Medulla oblongata (tissue), 1 donor: Measurements from ENCODE around the gene PIP4K2A.

Experiments
- DNase-seq: peaks from one replicate; pipeline ENCODE4 v3.0.0-alpha.2; 2015; ENCODE audit errors: extremely low spot score

Gene PIP4K2A

GRCh38 chr10:22599048-22599561, 115.3 kb downstream of the PIP4K2A start:
- DNase-seq: no peak

GRCh38 chr10:22598478-22598877, 115.9 kb downstream of the PIP4K2A start:
- no peak for DNase-seq

GRCh38 chr10:22597138-22597537, 117.2 kb downstream of the PIP4K2A start:
- DNase-seq: no peak

- DNase-seq: no peak
Measured at GRCh38 chr10:22593636-22594198, 120.7 kb downstream of the PIP4K2A start.

GRCh38 chr10:22593026-22593425, 121.4 kb downstream of the PIP4K2A start:
- DNase-seq: no peak

GRCh38 chr10:22589851-22590514, 124.4 kb downstream of the PIP4K2A start:
- no peak for DNase-seq

- no peak for DNase-seq
Measured at GRCh38 chr10:22588462-22588861, 125.9 kb downstream of the PIP4K2A start.

- no peak for DNase-seq
Measured at GRCh38 chr10:22583683-22584082, 130.7 kb downstream of the PIP4K2A start.

- no peak for DNase-seq
Measured at GRCh38 chr10:22581461-22581860, 132.9 kb downstream of the PIP4K2A start.

GRCh38 chr10:22580711-22581110, 133.7 kb downstream of the PIP4K2A start:
- no peak for DNase-seq

- no peak for DNase-seq
Measured at GRCh38 chr10:22579826-22580225, 134.6 kb downstream of the PIP4K2A start.

- peak; percentile 38 for DNase-seq
Measured at GRCh38 chr10:22573820-22574569, 140.4 kb downstream of the PIP4K2A start.

GRCh38 chr10:22570733-22571430, 143.5 kb downstream of the PIP4K2A start:
- no peak for DNase-seq

- DNase-seq: peak; percentile 44
Measured at GRCh38 chr10:22570234-22570633, 144.1 kb downstream of the PIP4K2A start.

GRCh38 chr10:22568928-22569327, 145.4 kb downstream of the PIP4K2A start:
- DNase-seq: no peak

GRCh38 chr10:22564060-22564459, 150.3 kb downstream of the PIP4K2A start:
- no peak for DNase-seq

GRCh38 chr10:22561909-22562308, 152.5 kb downstream of the PIP4K2A start:
- no peak for DNase-seq

GRCh38 chr10:22560913-22561239, 153.5 kb downstream of the PIP4K2A start:
- DNase-seq: no peak

GRCh38 chr10:22560096-22560912, 154.1 kb downstream of the PIP4K2A start:
- DNase-seq: no peak

GRCh38 chr10:22557321-22557720, 157.1 kb downstream of the PIP4K2A start:
- DNase-seq: no peak

- no peak for DNase-seq
Measured at GRCh38 chr10:22556774-22557173, 157.6 kb downstream of the PIP4K2A start.
